T-helper 2 cell treated with Interferon-gamma antibody and Interleukin-4, amounts not matched to agents 5 μg/mL and 100 μg/mL, for 36 hours (primary cell): ENCODE measurements around the gene CCDC47.

Experiments used
- DNase-seq: peaks from one replicate; pipeline ENCODE4 v3.0.0; 2021; ENCODE audit warnings: low spot score
- H3K27ac Mint-ChIP-seq: one replicate; pipeline ENCODE4 v1.8.0; 2021; ENCODE audit warnings: mild to moderate bottlenecking, mixed read lengths
- H3K27me3 Mint-ChIP-seq: one replicate; pipeline ENCODE4 v1.8.0; 2021; ENCODE audit warnings: low read depth, mixed read lengths
- H3K36me3 Mint-ChIP-seq: one replicate; pipeline ENCODE4 v1.8.0; 2021; ENCODE audit warnings: low read depth, mixed read lengths
- H3K4me1 Mint-ChIP-seq: one replicate; pipeline ENCODE4 v1.8.0; 2021; ENCODE audit warnings: low read depth, mixed read lengths
- H3K4me3 Mint-ChIP-seq: one replicate; pipeline ENCODE4 v1.8.0; 2022; ENCODE audit warnings: mild to moderate bottlenecking, moderate library complexity, mixed read lengths
- H3K9me3 Mint-ChIP-seq: one replicate; pipeline ENCODE4 v1.8.0; 2021; ENCODE audit warnings: mixed read lengths

CCDC47 gene

DNA sequence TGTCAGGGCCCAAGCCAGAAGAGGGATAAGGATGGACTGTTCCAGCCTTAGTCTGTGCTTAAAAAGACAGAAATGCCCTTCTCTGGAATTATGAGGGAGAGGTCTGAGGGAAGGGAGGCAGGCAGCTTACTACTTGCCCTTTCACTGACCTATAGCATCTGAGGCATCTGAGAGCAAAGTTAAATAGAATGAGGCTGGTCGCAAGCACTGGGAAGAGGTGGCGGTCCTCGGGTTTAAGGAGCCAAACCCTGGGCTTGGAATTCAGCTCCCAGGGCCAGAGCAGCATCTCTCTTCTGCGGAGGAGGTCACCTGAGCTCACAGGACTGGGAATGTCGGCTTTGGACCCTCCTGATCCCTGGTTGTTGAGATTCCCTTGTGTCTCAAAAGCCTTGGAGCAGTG lies 70.4 kb downstream of the CCDC47 start:
- Mint-ChIP-seq H3K9me3 (no peaks in the 10 kb centered on the region), H3K27ac (peak overlapping the region; percentile 94), H3K4me1 (peaks cover 49% of the 10 kb centered on the region), H3K27me3 (no peaks in the 10 kb centered on the region), H3K4me3 (peak overlapping the region; percentile 92), H3K36me3 (peaks cover 52% of the 10 kb centered on the region)
- DNase-seq = no peak

DNA sequence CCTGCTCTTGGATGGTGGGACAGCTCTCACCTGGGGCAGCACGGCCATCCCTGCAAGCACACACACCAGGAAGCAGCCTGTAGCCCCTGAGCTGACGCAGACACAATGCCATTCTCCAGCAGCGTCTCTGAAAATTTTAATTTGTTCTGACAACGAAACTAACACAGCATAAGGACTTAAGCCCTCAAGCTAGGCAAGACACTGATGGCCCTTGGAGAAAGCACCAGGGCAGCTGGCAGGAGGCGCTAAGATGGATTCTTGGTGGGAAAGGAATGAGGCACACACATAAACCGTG lies 70.7 kb downstream of the CCDC47 start:
- H3K4me1 Mint-ChIP-seq = peaks cover 49% of the 10 kb centered on the region
- H3K36me3 Mint-ChIP-seq = peaks cover 55% of the 10 kb centered on the region
- peak overlapping the region; percentile 92 for H3K4me3 Mint-ChIP-seq
- no peaks in the 10 kb centered on the region for H3K27me3 Mint-ChIP-seq
- peak overlapping the region; percentile 94 for H3K27ac Mint-ChIP-seq
- DNase-seq = no peak
- no peaks in the 10 kb centered on the region for H3K9me3 Mint-ChIP-seq

- Mint-ChIP-seq H3K4me1 (peaks cover 47% of the 10 kb centered on the region), H3K27ac (peak overlapping the region; percentile 94), H3K4me3 (peak overlapping the region; percentile 92), H3K36me3 (peaks cover 58% of the 10 kb centered on the region), H3K9me3 (no peaks in the 10 kb centered on the region), H3K27me3 (no peaks in the 10 kb centered on the region)
- peak; percentile 74 for DNase-seq
Observed at GRCh38 chr17:63701868-63702720, 71.3 kb downstream of the CCDC47 start.

DNA sequence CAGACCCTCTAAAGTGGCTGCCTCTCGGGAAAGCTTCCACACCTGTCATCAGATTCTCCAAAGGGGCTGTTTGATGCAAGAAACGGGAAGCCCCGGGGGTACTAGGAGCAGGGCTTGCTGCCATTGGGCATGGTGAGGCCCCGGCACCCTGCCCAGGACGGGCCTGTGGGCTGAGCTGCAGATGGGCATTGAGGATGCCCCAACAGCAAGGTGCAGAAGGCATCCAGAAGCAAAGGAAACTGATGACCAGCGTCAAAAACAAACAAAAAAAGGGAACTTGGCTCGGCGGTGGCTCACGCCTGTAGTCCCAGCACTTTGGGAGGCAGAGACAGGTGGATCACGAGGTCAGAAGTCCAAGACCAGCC lies 72.0 kb downstream of the CCDC47 start:
- no peak for DNase-seq
- Mint-ChIP-seq H3K36me3 (peaks cover 63% of the 10 kb centered on the region), H3K4me1 (peaks cover 48% of the 10 kb centered on the region)

GRCh38 chr17:63700528-63701455 lies 72.6 kb downstream of the CCDC47 start:
- H3K27me3 Mint-ChIP-seq = no peaks in the 10 kb centered on the region
- peak overlapping the region; percentile 94 for H3K27ac Mint-ChIP-seq
- no peaks in the 10 kb centered on the region for H3K9me3 Mint-ChIP-seq
- H3K4me3 Mint-ChIP-seq = peak overlapping the region; percentile 92
- peaks cover 63% of the 10 kb centered on the region for H3K36me3 Mint-ChIP-seq
- DNase-seq = peak; percentile 64
- peaks cover 47% of the 10 kb centered on the region for H3K4me1 Mint-ChIP-seq

More for the DNA sequence above, 72.0 kb downstream of the CCDC47 start:
- Mint-ChIP-seq H3K27me3 (no peaks in the 10 kb centered on the region), H3K27ac (peak overlapping the region; percentile 94), H3K4me3 (peak overlapping the region; percentile 92), H3K9me3 (no peaks in the 10 kb centered on the region)

DNA sequence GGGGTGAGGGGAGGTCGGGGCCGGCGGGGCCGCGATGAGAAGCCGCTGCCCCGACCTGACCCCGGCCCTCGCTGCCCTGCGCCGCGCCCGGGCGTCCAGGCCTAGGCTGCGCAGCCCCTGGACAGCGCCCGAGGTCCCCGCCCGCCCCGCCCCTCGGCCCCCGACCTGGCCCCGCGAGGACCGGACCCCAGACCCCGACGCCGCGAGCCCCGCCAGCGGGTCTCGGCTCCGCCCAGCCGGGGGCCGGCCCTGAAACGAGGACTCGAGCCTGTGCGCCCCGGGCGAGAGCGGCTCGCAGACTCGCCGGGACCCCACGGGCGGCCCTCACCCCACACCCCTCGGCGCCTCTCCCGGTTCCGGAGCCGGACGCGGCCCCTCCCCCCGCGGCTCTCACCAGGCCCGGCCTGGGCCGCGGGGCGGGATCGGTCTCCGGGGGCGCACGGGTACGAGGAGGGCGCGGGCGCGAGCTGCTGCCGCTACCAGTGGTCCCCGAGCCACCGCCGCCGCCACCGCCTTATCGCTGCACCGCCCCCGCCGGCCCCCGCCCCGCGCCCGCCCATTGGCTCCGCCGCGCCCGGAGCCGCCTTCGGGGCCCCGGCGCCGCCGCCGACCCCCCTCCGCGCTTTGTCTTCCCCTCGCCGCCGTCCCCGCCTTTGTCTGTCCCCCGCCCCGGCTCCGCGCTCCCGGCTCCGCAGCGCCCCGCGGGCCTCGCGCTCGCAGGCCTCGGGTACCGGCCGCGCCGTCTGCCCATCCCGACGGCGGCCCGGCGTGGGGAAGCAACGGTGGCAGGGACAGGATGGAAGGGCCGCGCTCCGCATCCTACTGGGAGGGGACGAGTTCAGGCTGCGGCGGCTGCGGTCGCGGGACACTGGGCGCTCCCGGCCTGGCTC lies 73.5 kb downstream of the CCDC47 start, which contains the start of gene LIMD2:
Gene LIMD2, minus strand, starts transcription at position 488 of the 890 bp plus-strand sequence. CDS start 827 bp downstream, outside the sequence.
- Mint-ChIP-seq H3K27ac (peak within 1 kb of the TSS; percentile 94), H3K9me3 (no peaks in the 10 kb centered on the region), H3K36me3 (peaks cover 63% of the 10 kb centered on the region), H3K4me1 (peaks cover 46% of the 10 kb centered on the region), H3K4me3 (peak within 1 kb of the TSS; percentile 94), H3K27me3 (no peaks in the 10 kb centered on the region)
- DNase-seq = peak; percentile 71

GRCh38 chr17:63698886-63699637 lies 74.3 kb downstream of the CCDC47 start:
- Mint-ChIP-seq H3K36me3 (peaks cover 63% of the 10 kb centered on the region), H3K4me3 (peak overlapping the region; percentile 94), H3K27me3 (no peaks in the 10 kb centered on the region), H3K4me1 (peaks cover 49% of the 10 kb centered on the region), H3K27ac (peak overlapping the region; percentile 94), H3K9me3 (no peaks in the 10 kb centered on the region)
- DNase-seq = peak; percentile 75

DNA sequence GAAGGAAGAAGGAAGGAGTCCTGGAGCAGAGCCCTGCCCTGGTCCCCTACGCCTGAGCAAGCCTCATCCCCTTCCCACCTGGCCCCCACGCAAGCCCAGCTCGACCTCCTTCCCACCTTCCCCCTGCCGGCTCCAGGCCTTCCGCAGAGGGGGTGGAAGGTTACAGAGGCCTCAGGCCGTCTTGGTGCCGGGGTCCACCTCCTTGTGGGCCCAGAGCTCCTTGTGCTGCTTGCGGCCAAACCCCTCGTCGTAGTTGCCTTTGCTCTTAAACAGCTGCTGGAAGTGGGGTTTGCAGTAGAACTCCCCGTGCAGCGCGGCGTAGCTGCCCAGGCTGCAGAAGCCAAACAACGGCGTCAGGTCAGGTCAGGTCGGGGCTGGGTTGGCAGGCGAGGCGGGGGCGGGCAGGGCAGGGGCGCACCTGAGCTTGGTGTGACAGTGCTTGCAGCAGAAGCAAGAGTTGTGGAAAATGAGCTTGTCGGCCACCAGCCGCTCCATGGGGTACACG lies 75.0 kb downstream of the CCDC47 start:
- Mint-ChIP-seq H3K4me1 (peaks cover 43% of the 10 kb centered on the region), H3K27me3 (no peaks in the 10 kb centered on the region), H3K9me3 (no peaks in the 10 kb centered on the region), H3K27ac (peak overlapping the region; percentile 94), H3K36me3 (peaks cover 57% of the 10 kb centered on the region), H3K4me3 (peak overlapping the region; percentile 94)
- DNase-seq = peak; percentile 27

DNA sequence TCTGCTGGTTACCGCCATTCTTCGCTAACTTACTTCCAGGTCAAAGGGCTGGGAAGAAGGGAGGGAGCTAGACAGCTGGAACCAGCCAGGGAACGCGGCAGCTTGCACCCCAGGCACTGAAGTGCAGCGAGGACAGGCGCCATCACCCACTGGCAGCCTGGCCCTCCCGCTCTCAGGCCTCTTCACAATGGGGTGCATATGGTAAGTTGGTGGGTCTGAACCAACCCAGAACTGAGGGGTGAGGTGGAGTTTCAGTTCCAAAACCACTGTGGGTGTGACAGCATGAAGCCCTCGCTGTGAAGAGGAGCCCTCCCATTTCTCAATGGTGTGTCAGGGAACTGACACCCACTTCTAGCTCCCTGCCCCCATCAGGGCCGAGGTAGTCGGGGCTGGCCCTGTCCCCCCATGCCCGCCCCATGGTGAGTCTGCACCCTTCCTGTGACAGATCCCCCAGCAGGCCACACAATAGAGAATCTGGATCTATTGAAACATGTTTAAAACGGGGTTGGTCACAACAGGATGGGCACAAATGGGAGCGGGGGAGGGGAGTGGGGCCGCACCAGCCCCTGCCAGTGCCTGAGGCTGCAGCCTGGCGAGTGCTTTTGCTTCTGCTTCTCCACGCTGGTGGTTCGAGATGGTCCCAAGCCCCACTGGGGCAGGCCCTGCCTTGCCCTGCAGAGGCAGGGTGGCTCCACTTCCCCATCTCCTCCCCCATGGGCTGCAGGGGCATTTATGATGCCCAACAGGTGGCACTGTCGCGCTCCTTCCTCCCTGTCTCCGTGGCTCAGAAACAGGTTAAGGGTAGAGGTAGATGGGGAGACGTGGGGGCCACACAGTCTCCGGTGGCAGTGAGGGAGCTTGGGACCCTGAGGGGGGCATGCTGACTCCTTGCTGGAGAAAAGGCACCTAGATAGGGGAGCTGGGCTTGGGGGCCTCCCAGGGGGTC lies 75.8 kb downstream of the CCDC47 start:
- Mint-ChIP-seq H3K36me3 (peaks cover 49% of the 10 kb centered on the region), H3K27me3 (no peaks in the 10 kb centered on the region), H3K4me1 (peaks cover 36% of the 10 kb centered on the region), H3K4me3 (peak overlapping the region; percentile 94), H3K9me3 (no peaks in the 10 kb centered on the region), H3K27ac (peak overlapping the region; percentile 94)
- peak; percentile 74 for DNase-seq

DNA sequence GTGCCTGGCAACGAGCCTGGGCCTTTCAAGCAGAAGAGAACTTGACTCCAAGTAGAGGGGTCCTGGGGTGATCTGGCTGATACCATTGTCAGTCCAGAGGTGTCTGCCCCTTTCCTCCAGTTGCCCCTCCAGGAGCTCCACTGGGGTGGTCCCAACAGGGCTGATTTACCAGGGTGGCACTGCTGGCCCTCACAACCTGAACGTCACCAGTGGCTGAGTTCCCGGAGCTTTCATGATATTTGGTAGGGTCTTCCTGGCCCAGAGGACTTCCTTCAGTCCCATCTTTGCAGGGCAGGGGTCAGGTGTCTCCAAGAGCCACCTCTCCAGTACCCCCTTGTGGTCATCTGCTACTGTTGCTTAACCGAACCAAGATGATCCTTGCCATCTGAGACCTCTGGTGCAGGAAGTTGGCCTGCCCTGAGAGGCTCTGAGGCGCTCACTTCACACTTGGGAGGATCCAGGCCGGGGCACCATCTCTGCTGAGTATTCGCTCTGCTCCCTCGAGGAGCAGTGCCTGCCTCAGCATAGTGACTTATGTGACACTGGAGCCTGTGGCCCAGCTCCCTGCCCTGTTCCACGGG lies 76.9 kb downstream of the CCDC47 start:
- no peaks in the 10 kb centered on the region for H3K9me3 Mint-ChIP-seq
- peak overlapping the region; percentile 94 for H3K4me3 Mint-ChIP-seq
- peaks cover 26% of the 10 kb centered on the region for H3K4me1 Mint-ChIP-seq
- H3K27ac Mint-ChIP-seq = peak overlapping the region; percentile 94
- H3K36me3 Mint-ChIP-seq = peaks cover 47% of the 10 kb centered on the region
- peak; percentile 19 for DNase-seq
- H3K27me3 Mint-ChIP-seq = no peaks in the 10 kb centered on the region

DNA sequence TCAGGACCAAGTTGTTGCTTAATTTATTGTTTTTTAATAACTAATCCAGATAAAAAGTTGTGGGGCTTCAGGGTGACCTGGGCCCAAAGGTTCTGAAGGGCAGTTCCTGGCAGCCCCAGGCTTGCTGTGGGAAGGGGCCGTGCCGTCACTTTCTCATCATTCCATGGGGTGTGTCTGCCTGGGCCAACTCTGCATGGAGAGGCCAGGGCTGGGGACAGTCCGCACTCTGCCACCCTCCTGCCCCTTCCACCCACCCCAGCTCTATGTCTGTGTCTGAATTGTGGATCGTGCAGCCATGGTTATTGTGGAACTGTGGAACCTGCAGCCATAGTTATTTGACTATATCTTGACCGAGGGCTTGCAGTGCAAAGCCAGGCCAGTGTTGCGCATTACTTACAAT lies 77.5 kb downstream of the CCDC47 start:
- H3K4me1 Mint-ChIP-seq = peaks cover 22% of the 10 kb centered on the region
- DNase-seq = no peak
- no peaks in the 10 kb centered on the region for H3K27me3 Mint-ChIP-seq
- H3K9me3 Mint-ChIP-seq = no peaks in the 10 kb centered on the region
- H3K36me3 Mint-ChIP-seq = peaks cover 46% of the 10 kb centered on the region
- H3K27ac Mint-ChIP-seq = peak overlapping the region; percentile 94
- H3K4me3 Mint-ChIP-seq = peak overlapping the region; percentile 94
